HCT116 (cell line): ENCODE data around the gene RPTOR. TPM values are rescaled to one million over a fixed set of nuclear protein-coding genes. Genes with fewer than 3 reads are reported as not detected.

Source experiments
- ATAC-seq: fragments of 200-7000 bp; cut with Tn5 transposase; 2 replicates; pipeline ENCODE4 v1.9.1; 2020; ENCODE audit warnings: mild to moderate bottlenecking, moderate library complexity
- BruUV-seq: library from RNA; stranded (reverse); fragments of 400-500 nt; replicated peaks from 2 replicates; lab custom pipeline; 2021; lab: Mats Ljungman, UMichigan
- CTCF ChIA-PET: fragments of 300-600 bp; sonication (Branson Sonifier 250); formaldehyde crosslinking; loops from one replicate; lab custom pipeline; 2021; ENCODE audit warnings: antibody characterized with exemption; lab: Charles Lee
- POLR2A ChIA-PET: fragments of 300-600, 350-600 bp; sonication (Branson Sonifier 250); formaldehyde crosslinking; loops from one replicate; lab custom pipeline; 2021; ENCODE audit warnings: antibody characterized with exemption; lab: Charles Lee
- RAD21 ChIA-PET, 2 experiments: fragments of 300-600 bp; sonication (Branson Sonifier 250); formaldehyde crosslinking; loops; one replicate each; lab custom pipeline; 2023; ENCODE audit warnings: low total read pairs in 2 of 2; ENCODE audit not compliant: uncharacterized antibody in 2 of 2, unreplicated experiment in 2 of 2, low non-redundant PET in 1 of 2; lab: Charles Lee
- DNase-seq: peaks from one replicate; pipeline ENCODE4 v3.0.0-alpha.2; 2010; ENCODE audit warnings: low read depth, low spot score
- H2AFZ ChIP-seq: fragments of 200-600 bp; shearing (Covaris generic), sonication (generic); 2 replicates; pipeline ENCODE4 v1.6.1; 2017; ENCODE audit warnings: low read depth, mixed run types, mixed read lengths, antibody characterized with exemption, low read length; ENCODE audit not compliant: poor library complexity, severe bottlenecking
- H3K27ac ChIP-seq: 2 replicates; pipeline ENCODE4 v1.5.1; 2012; ENCODE audit warnings: low read depth, low read length
- H3K27me3 ChIP-seq: fragments of 200-600 bp; sonication (generic); 2 replicates; pipeline ENCODE4 v1.6.1; 2016; ENCODE audit warnings: mixed run types, low read length, mixed read lengths; ENCODE audit not compliant: insufficient read depth
- H3K36me3 ChIP-seq, 2 experiments: fragments of 200-500 bp in 1 of 2; fragments of 200-600 bp in 1 of 2; sonication (Bioruptor generic) in 1 of 2; sonication (generic) in 1 of 2; 2 replicates each; pipeline versions ENCODE4 v1.5.1 to v1.6.1; 2014 to 2016; ENCODE audit warnings: low read length in 2 of 2, inconsistent platforms in 1 of 2, mixed read lengths in 1 of 2, mixed run types in 1 of 2; ENCODE audit not compliant: insufficient read depth in 2 of 2, control insufficient read depth in 1 of 2
- H3K4me1 ChIP-seq, 2 experiments: fragments of 200-600 bp in 1 of 2; sonication (generic) in 1 of 2; 2 replicates each; pipeline versions ENCODE4 v1.5.1 to v1.6.1; 2012 to 2017; ENCODE audit warnings: low read length in 2 of 2, inconsistent platforms in 1 of 2, mild to moderate bottlenecking in 1 of 2, mixed read lengths in 1 of 2, mixed run types in 1 of 2, moderate library complexity in 1 of 2; ENCODE audit not compliant: insufficient read depth in 2 of 2, control insufficient read depth in 1 of 2
- H3K4me2 ChIP-seq: fragments of 200-600 bp; sonication (generic); 2 replicates; pipeline ENCODE4 v1.6.1; 2017; ENCODE audit warnings: mixed run types, low read length, mixed read lengths
- H3K4me3 ChIP-seq, 2 experiments: fragments of 200-600 bp in 1 of 2; sonication (generic) in 1 of 2; replicated peaks in 1 of 2; 2 replicates each; pipeline ENCODE4 v1.5.1; 2011 to 2016; ENCODE audit warnings: low read length in 2 of 2, control low read depth in 1 of 2, low read depth in 1 of 2, mild to moderate bottlenecking in 1 of 2, mixed read lengths in 1 of 2, mixed run types in 1 of 2
- H3K79me2 ChIP-seq: fragments of 200-600 bp; sonication (generic); 2 replicates; pipeline ENCODE4 v1.6.1; 2017; ENCODE audit warnings: mild to moderate bottlenecking, mixed run types, low read length, moderate library complexity, mixed read lengths; ENCODE audit not compliant: insufficient read depth
- H3K9ac ChIP-seq: fragments of 200-600 bp; sonication (generic); 2 replicates; pipeline ENCODE4 v1.6.1; 2016; ENCODE audit warnings: low read length, mixed read lengths
- H3K9me2 ChIP-seq: fragments of 200-600 bp; sonication (generic), shearing (Covaris generic); 2 replicates; pipeline ENCODE4 v1.6.1; 2017; ENCODE audit warnings: mixed run types, mild to moderate bottlenecking, moderate library complexity; ENCODE audit not compliant: insufficient read depth
- H3K9me3 ChIP-seq, 2 experiments: fragments of 200-500 bp in 1 of 2; fragments of 200-600 bp in 1 of 2; sonication (Bioruptor generic) in 1 of 2; sonication (generic) in 1 of 2; 2 replicates each; pipeline ENCODE4 v1.6.1; 2014 to 2017; ENCODE audit warnings: low read length in 2 of 2, mixed read lengths in 2 of 2, inconsistent platforms in 1 of 2, low read depth in 1 of 2, mild to moderate bottlenecking in 1 of 2, mixed run types in 1 of 2, moderate library complexity in 1 of 2; ENCODE audit not compliant: control insufficient read depth in 1 of 2, insufficient read depth in 1 of 2
- H4K20me1 ChIP-seq: fragments of 200-600 bp; sonication (generic), shearing (Covaris generic); 2 replicates; pipeline ENCODE4 v1.6.1; 2017; ENCODE audit warnings: mixed run types, mild to moderate bottlenecking, moderate library complexity; ENCODE audit not compliant: insufficient read depth
- ATF3 ChIP-seq: IDR thresholded peaks from 2 replicates; pipeline ENCODE4 v1.6.1; 2012
- CTCF ChIP-seq, 3 experiments: fragments of 200-600 bp in 1 of 3; sonication (generic) in 1 of 3; IDR thresholded peaks in 2 of 3; conservative IDR thresholded peaks in 1 of 3; 2 replicates each; pipeline ENCODE4 v1.5.1; 2012 to 2017; ENCODE audit warnings: low read depth in 2 of 3, low read length in 2 of 3, antibody characterized with exemption in 1 of 3, borderline replicate concordance in 1 of 3, control low read depth in 1 of 3, mild to moderate bottlenecking in 1 of 3, mixed read lengths in 1 of 3, mixed run types in 1 of 3, moderate library complexity in 1 of 3; ENCODE audit not compliant: insufficient read depth in 1 of 3
- intact Hi-C: fragments of 100-400 bp; cut with micrococcal nuclease; formaldehyde crosslinking; loops from 2 replicates; pipeline ENCODE4 v1.10.0; 2022
- total RNA-seq: library from RNA; stranded (reverse); gene quantifications from one replicate; pipeline ENCODE4 v1.2.1, GENCODE V29; 2021; ENCODE audit not compliant: unreplicated experiment

The RPTOR gene
- total RNA-seq, 1 experiment from 2014 or later, result 69.5 TPM

DNA sequence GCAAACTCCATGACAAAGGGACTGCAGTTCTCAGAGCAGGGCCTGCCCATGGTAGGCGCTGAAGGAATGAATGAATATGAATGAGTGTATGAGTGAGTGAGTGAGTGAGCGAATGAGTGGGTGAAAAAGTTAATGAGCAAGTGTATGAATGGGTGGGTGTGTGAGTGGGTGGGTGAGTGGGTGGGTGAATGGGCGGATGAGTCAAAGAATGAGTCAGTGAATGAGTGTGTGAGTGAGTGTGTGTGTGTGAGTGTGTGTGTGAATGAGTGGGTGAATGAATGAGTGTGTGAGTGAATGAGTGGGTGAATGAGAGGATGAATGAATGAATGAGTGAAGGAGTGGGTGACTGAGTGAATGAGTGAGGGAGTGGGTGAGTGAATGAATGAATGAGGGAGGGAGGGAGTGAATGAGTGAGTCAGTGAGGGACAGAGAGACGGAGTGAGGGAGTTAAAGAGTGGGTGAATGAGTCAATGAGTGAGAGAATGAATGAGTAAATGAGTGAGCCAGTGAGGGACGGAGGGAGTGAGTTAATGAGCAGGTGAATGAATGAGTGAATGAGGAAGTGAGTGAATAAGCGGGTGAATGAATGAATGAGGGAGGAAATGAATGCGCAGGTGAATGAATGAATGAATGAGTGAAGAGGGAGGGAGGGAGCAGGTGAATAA is 435.9 kb downstream of the RPTOR start:
- no peak overlapping the region for H3K4me2 ChIP-seq
- H3K27me3 ChIP-seq, result no peaks in the 10 kb centered on the region
- no peaks in the 10 kb centered on the region for H4K20me1 ChIP-seq
- DNase-seq, result no peak
- no peak overlapping the region for H2AFZ ChIP-seq
- H3K9ac ChIP-seq, result no peak overlapping the region
- H3K79me2 ChIP-seq, result no peaks in the 10 kb centered on the region
- TF ChIP-seq ATF3 (no peak), CTCF (IDR thresholded peaks at IDR 0.05 in 2 of 3, conservative IDR thresholded peaks at IDR 0.05 in 1 of 3; ENCODE audit: borderline replicate concordance in 1 of 3, insufficient read depth in 1 of 3, low read depth in 2 of 3, low read length in 2 of 3) (no peak)
- TF ChIP-seq, all 23 proteins: peak for 0
- no peaks in the 10 kb centered on the region for H3K9me3 ChIP-seq
- H3K4me3 ChIP-seq, result no peak overlapping the region
- H3K36me3 ChIP-seq, result no peaks in the 10 kb centered on the region
- intact Hi-C loops, result loop anchor here (1.0 to 10.0 kb wide), 4 partner anchors 244 to 973 kb away; partner anchors contain the start of gene CEP131
- no peak overlapping the region for H3K27ac ChIP-seq
- H3K9me2 ChIP-seq, result no peaks in the 10 kb centered on the region
- BruUV-seq, result no TSS peak
- CTCF ChIA-PET, result interaction anchor here (1.2 to 1.5 kb wide), 2 partner anchors 10 to 554 kb away, joined by 4 to 9 read pairs; partner anchors contain the start of gene CHMP6
- no peak for ATAC-seq
- RAD21 ChIA-PET, result interaction anchor here in 1 of 2 experiments (1.0 kb wide), 1 partner anchor 554 kb away, joined by 5 read pairs; no protein-coding TSS in a partner anchor
- H3K4me1 ChIP-seq, result peaks cover 16 to 29% of the 10 kb centered on the region in 2 experiments
- POLR2A ChIA-PET, result no interaction called here
